ENCODE measurements around the gene ABCC1. TPM values are rescaled to one million over a fixed set of nuclear protein-coding genes. Genes with fewer than 3 reads are reported as not detected.

The ABCC1 gene
- total RNA-seq, 1 donor from 2014 or later = 34.2 TPM

DNA sequence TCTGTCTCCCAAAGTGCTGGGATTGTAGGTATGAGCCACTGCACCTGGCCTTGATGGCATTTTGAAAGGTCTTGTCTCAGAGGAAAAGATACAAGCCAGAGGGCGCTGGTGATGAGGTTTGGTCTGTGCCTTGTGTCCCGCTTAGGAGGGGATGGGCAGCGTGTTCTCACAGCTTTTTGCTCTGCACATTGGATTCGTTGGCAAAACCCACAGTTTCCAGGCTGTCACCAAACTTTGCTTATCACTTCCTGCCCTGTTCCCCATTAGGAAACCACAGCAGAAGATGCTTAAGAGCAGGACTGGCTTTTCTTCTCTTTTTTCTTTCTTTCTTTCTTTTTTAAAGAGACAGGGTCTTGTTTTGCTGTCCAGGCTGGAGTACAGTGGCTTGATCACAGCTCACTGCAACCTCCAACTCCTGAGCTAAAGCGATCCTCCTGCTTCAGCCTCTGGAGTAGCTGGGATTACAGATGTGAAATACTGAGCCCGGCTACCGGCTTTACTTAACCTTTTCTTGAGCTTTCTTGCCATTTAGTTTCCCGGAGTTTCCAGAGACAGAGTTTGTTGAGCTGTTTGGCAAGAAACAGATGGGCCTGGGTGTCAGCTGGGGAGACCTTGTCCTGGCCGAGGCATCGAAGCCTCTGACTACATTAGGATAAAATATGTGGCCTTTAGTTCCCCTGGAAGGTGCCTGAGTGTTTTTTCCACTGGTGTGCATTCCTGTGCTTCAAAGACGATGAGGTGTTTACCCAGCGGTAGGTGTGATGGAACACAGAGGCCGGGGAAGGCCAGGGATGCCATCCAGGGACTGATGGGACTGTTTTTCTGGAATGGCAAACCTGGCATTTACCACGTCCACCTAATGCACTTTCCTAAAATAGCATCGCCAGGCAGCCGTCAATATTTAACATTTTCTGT lies 112.9 kb downstream of the ABCC1 start:
- ATAC-seq (no peak), DNase-seq (ENCODE audit: low spot score) (no peak)
- intact Hi-C loops (cut with DNase I) = no loop called here

- intact Hi-C loops (cut with DNase I) = no loop called here
Observed at GRCh38 chr16:16063683-16064082, 114.3 kb downstream of the ABCC1 start.

DNA sequence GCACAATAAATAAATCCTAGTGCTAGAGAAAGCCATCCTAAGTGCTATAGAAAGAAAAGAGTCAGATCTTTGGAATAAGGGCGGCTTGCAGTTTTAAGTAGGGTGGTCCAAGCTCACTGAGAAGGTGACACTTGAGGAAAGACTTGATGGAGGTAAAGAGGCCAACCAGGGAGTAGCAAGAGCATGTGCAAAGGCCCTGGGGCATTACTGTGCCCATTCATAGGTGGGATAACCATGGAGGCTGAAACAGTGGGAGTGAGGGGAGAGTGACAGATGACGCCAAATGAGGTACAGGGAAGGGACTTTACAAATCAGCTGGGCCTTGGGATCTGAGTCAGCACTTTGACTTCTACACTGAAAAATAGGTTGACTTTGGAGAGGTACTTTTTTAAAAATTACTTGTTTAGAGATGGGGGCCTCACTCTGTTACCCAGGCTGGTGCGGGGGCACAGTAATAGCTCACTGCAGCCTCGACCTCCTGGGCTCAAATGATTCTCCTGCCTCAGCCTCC lies 115.5 kb downstream of the ABCC1 start:
- DNase-seq (ENCODE audit: low spot score) = no peak
- intact Hi-C loops (cut with DNase I) = no loop called here
- ATAC-seq = no peak

More at GRCh38 chr16:16063683-16064082, 114.3 kb downstream of the ABCC1 start:
- ATAC-seq (no peak), DNase-seq (ENCODE audit: low spot score) (no peak)

- ATAC-seq (no peak), DNase-seq (ENCODE audit: low spot score) (no peak)
- intact Hi-C loops (cut with DNase I) = no loop called here
Observed at GRCh38 chr16:16067127-16067526, 117.7 kb downstream of the ABCC1 start.

DNA sequence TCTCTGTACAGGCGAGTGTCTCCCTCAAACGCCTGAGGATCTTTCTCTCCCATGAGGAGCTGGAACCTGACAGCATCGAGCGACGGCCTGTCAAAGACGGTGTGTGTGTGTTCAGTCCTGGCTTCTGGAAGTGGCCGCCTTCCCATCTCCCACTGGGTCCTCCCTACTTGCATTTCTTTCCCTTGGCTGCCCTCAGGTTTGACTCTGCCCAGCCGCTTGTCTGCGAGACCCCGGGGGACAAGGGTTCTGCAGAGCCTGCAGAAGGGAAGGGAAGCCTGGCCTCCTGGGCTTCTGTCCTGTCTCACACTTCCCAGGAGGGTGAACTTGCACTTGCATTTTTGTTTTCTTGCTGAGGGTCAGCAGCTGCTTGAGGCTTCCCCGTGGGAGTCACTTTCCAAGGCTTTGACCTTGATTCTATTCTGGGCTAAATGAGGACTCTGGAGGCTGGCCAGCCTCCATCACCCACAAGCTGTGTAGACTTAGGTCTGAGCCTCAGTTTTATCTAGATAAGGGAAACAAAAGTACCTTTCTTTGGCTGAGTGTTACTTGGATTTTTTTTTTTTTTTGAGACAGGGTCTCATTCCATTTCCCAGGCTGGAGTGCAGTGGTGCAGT lies 122.3 kb downstream of the ABCC1 start:
- intact Hi-C loops (cut with DNase I) = no loop called here
- ATAC-seq (peak; percentile 40), DNase-seq (ENCODE audit: low spot score) (no peak)

- intact Hi-C loops (cut with DNase I) = no loop called here
- DNase-seq (ENCODE audit: low spot score) = no peak
- ATAC-seq = no peak
Observed at GRCh38 chr16:16073001-16073545, 123.7 kb downstream of the ABCC1 start.

DNA sequence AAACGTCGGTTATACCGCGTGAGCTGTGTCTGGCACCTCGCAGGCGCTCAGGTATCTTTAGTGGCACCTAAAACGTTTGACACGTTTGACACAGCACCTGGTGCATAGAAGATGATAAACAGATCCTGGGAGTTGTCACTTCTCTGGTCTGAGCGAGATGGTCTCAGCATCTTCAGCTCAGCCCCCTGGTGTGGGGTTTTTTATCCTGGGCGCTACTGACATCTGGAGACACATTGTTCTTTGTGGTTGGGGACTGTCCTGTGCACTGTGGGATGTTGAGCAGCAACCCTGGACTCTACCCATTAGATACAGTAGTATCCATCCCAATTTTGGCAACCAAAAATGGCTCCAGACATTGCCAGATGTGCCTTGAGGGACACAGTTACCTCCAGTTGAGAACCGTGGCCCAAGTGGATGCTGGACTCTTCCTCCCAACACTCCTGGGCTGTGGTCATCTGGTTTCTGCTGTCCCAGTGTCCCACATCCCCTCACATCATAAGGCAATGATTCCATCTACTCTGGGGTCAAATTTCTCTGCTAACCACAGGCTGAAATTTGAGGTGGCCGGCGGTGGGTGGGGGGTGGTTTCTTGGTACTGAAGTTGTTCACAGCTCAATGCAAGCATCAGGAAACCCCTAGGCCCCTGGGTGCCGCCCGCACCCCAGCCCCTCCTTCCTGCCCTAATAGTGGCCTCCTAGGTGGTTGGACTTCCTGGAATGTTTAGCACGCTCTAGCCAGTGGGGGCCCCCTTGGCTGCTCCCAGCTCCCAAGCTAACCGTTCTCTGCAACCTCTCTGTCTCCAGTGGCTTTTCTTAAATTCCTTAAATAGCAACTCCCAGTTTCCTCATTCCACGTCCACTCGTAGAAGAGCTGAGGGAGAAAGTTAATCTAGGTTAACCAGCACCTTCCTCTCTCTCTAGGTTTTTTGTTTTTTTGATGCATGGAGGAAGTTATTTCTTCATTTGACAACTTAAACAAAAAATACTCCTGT lies 124.8 kb downstream of the ABCC1 start:
- DNase-seq (ENCODE audit: low spot score) (no peak), ATAC-seq (peak; percentile 56)
- intact Hi-C loops (cut with DNase I) = no loop called here

GRCh38 chr16:16075488-16076422 lies 126.3 kb downstream of the ABCC1 start:
- ATAC-seq = peak; percentile 72
- DNase-seq (ENCODE audit: low spot score) = no peak
- intact Hi-C loops (cut with DNase I) = no loop called here

DNA sequence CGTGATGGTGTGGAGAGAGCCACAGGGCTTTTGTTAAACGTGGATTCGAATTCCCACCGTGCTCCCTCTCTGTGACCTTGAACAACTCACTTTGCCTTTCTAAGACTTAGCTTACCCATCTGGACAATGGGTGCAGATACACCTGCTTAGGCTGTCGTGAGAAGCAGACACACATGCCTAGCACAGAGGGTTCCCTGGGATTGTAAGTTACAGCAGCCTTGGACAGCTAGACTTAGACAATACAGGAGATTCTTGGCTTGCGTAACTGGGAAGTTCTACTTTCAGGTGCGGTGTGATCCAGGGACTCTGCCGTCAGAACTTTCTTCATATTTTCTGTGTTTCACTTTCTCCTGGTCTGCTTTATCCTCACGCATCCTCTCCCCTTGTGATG lies 127.0 kb downstream of the ABCC1 start:
- DNase-seq (ENCODE audit: low spot score) = no peak
- intact Hi-C loops (cut with DNase I) = no loop called here
- no peak for ATAC-seq

DNA sequence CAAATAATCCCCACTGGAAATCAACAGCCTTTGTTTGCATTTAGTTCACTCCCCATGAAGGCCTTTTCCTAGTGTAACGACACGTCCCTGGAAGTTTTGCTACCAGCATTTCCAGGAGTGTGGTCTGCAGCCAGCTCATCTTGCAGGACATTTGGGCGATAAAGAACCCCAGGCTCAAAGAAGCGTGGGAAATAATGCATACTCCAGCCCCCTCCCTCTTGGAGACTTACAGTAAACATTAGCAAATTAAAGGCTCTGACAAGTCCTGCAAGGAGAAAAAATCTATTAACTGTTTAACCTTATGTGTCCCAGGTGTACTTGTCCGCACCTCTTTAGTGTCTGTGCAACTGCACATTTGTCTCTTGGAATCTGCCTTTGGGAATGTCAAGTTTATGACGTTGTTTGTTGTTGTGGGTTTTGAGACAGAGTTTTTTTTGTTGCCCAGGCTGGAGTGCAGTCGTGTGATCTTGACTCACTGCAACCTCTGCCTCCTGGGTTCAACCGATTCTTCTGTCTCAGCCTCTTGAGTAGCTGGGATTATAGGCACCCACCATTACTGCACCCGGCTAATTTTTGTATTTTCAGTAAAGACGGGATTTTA lies 131.1 kb downstream of the ABCC1 start:
- no peak for DNase-seq (ENCODE audit: low spot score)
- ATAC-seq = no peak
- intact Hi-C loops (cut with DNase I) = no loop called here

- ATAC-seq (no peak), DNase-seq (ENCODE audit: low spot score) (no peak)
- intact Hi-C loops (cut with DNase I) = no loop called here
Observed at GRCh38 chr16:16081141-16081540, 131.7 kb downstream of the ABCC1 start.

- intact Hi-C loops (cut with DNase I) = no loop called here
- DNase-seq (ENCODE audit: low spot score) (no peak), ATAC-seq (no peak)
Observed at GRCh38 chr16:16082255-16082654, 132.8 kb downstream of the ABCC1 start.

DNA sequence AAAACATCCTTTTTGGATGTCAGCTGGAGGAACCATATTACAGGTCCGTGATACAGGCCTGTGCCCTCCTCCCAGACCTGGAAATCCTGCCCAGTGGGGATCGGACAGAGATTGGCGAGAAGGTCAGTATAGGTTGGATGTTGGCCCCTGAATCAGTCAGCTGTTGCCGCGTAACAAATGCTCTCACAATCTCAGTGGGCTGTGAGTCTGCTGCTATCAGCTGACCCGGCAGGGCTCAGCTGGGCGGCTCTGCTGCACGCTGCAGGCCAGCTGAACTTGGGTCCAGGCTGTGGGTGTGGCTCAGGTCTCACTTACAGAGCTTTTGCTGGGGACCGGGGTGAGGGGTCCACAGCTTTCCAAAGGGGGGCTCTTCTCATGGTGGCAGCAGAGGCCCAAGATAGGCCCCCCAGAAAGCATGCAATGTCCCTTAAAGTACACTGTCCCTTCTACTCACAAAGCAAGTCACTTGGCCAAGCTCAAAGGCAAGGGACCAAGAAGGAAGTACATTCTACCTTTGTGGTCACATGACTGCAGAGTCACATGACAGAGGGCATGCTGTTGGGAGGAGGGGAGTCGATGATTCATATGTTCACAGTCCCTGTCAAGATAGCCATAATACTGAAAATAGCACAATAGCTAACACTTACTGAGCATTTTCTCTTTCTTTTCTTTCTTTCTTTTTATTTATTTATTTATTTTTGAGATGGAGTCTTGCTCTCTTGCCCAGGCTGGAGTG lies 134.2 kb downstream of the ABCC1 start:
- intact Hi-C loops (cut with DNase I) = no loop called here
- ATAC-seq (no peak), DNase-seq (ENCODE audit: low spot score) (no peak)

DNA sequence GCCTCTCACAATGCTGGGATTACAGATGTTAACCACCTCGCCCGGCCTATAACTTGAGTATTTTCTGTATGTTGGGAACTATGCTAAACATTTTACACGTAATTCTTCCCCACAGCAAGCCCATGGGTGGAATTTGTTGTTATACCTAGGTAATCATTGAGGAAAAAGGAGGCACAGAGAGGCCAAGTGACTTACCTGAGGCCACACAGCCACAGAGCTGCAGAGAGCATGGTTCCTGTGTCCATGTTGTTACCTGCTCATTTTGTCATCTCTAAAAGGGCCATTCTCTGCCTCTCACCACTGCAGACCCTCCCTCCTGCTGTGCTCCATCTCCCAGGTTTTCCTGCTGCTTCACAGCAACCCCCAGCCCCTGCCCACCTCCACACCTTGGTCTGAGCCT lies 135.5 kb downstream of the ABCC1 start:
- DNase-seq (ENCODE audit: low spot score) (no peak), ATAC-seq (no peak)
- intact Hi-C loops (cut with DNase I) = no loop called here

DNA sequence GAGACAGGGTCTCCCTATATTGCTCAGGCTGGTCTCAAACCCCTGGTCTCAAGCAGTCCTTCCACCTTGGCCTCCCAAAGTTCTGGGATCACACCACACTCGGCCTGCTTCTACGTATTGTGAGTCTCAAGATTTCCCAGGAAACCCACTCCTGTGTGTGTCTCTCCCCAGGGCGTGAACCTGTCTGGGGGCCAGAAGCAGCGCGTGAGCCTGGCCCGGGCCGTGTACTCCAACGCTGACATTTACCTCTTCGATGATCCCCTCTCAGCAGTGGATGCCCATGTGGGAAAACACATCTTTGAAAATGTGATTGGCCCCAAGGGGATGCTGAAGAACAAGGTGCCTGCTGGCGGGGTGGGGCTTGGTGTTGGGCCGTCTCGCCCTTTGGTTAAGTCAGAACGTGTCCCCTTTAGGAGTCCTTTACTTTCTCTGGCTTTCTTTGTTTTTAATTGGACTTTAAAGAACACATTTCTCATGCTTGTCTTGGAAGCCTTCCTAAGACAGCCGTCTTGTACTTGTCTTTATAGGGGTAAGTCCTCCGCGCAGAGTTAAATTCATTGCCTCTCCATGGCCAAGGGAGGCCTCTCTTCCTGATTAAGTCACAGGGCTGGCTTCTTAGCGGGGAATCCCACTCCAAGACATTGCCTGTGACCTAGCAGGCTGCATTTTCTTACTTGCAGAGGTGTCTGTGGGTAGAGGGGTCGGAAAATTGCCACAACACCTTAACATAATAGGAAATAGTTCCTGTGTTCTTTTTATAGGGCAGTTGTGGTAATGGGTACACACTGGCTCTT lies 137.4 kb downstream of the ABCC1 start:
- intact Hi-C loops (cut with DNase I) = no loop called here
- DNase-seq (ENCODE audit: low spot score) = no peak
- peak; percentile 76 for ATAC-seq

- ATAC-seq (no peak), DNase-seq (ENCODE audit: low spot score) (no peak)
- intact Hi-C loops (cut with DNase I) = no loop called here
Observed at GRCh38 chr16:16090238-16090637, 140.8 kb downstream of the ABCC1 start.
